Measurements from ENCODE around the gene LLGL2. TPM values are rescaled to one million over a fixed set of nuclear protein-coding genes. Genes with fewer than 3 reads are reported as not detected.

The LLGL2 gene
- total RNA-seq, 2 donors from 2014 or later: 113 to 251 TPM

GRCh38 chr17:75488693-75489510 is 36.6 kb upstream of the LLGL2 start:
- DNase-seq (peak in 1 of 4 donors; percentile 4), ATAC-seq (no peak)
- peaks cover 0 to 10% of the 10 kb centered on the region in 2 donors for H3K36me3 ChIP-seq (replicated peaks in 1 of 2; ENCODE audit: insufficient read depth in 1 of 2, low read depth in 2 of 2)
- peaks cover 12% of the 10 kb centered on the region for H3K4me1 ChIP-seq
- no peaks in the 10 kb centered on the region for H3K9me3 ChIP-seq
- no peak overlapping the region for H3K27ac ChIP-seq
- intact Hi-C loops (cut with DNase I): loop anchor here (10.0 kb wide), 1 partner anchor 64 kb away; no protein-coding TSS in a partner anchor
- TF ChIP-seq POLR2A (IDR thresholded peaks at IDR 0.05): no peak
- no peak for TF ChIP-seq CTCF (IDR thresholded peaks at IDR 0.05)
- no peaks in the 10 kb centered on the region for H3K27me3 ChIP-seq
- 81 to 89% methylated on average over 8 to 22 of the region's 24 CpGs for WGBS, 2 donors
- no peak overlapping the region for H3K4me3 ChIP-seq

DNA sequence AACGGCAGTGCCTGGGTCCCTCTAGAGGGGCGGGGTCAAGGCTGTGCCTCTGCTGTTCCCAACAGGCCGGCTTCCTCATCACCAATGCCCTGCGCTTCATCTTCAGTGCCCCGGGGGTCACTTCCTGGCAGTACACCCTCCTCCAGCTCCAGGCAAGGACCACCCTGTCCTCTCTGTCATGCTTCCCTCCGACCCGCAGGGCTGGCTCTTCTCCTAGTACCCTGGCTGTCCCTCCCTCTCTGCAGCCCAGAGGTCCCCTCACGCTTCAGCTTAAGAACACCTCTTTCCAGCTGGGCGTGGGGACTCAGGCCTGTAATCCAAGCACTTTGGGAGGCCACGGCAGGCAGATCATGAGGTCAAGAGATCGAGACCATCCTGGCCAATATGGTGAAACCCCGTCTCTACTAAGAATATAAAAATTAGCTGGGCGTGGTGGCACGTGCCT is 36.0 kb upstream of the LLGL2 start:
- 77 to 84% methylated on average over 10 to 14 of the region's 14 CpGs for WGBS, 2 donors
- intact Hi-C loops (cut with DNase I): loop anchor here (10.0 kb wide), 1 partner anchor 65 kb away; no protein-coding TSS in a partner anchor
- Histone ChIP-seq H3K4me1 (peaks cover 12% of the 10 kb centered on the region), H3K4me3 (no peak overlapping the region), H3K27ac (peak overlapping the region in 3 of 4 donors; percentile 6 to 72 (median 46)), H3K36me3 (replicated peaks in 1 of 2; ENCODE audit: insufficient read depth in 1 of 2, low read depth in 2 of 2) (peaks cover 0 to 11% of the 10 kb centered on the region in 2 donors), H3K9me3 (no peaks in the 10 kb centered on the region), H3K27me3 (no peaks in the 10 kb centered on the region)
- no peak for ATAC-seq
- TF ChIP-seq POLR2A (IDR thresholded peaks at IDR 0.05): no peak
- no peak for DNase-seq

- intact Hi-C loops (cut with DNase I): no loop called here
Observed at GRCh38 chr17:75490173-75490743, 35.2 kb upstream of the LLGL2 start.

DNA sequence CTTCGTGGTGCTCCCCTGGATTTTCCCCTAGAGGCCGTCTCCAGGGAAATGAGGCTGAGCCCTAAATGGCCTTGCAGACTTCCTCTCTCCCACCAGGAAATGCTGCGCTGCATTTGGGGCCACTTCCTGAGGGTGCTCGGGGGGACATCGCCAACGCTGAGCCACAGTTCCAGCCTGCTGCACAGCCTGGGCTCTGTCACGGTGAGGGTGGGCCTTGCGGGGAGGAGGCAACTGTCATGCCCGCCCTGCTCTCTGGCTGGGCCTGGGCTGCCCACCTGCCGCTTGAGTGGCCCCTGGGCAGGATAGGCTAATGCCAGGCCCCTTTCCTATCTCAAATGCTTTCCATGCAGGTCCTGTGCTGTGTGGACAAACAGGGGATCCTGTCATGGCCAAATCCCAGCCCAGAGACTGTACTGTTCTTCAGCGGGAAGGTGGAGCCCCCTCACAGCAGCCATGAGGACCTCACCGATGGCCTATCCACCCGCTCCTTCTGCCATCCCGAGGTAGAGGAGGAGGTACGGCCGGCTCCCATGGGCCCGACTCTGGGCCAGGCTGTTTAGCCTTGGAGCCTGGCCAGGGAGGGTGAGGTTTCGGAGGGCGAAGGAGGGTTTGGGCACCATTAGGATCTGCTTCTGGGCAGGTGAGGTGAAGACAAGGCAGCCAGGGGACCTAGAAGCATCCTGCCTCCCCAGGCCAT is 34.4 kb upstream of the LLGL2 start:
- ATAC-seq (no peak), DNase-seq (no peak)
- H3K27ac ChIP-seq: peak overlapping the region; percentile 44 to 72 (median 56)
- TF ChIP-seq CTCF (IDR thresholded peaks at IDR 0.05): no peak
- TF ChIP-seq POLR2A (IDR thresholded peaks at IDR 0.05): no peak
- H3K36me3 ChIP-seq (replicated peaks in 1 of 2; ENCODE audit: insufficient read depth in 1 of 2, low read depth in 2 of 2): peaks cover 0 to 13% of the 10 kb centered on the region in 2 donors
- H3K4me3 ChIP-seq: no peak overlapping the region
- H3K27me3 ChIP-seq: no peaks in the 10 kb centered on the region
- intact Hi-C loops (cut with DNase I): no loop called here
- no peaks in the 10 kb centered on the region for H3K9me3 ChIP-seq
- 80 to 82% methylated on average over 3 to 19 of the region's 19 CpGs for WGBS, 2 donors
- H3K4me1 ChIP-seq: peaks cover 12% of the 10 kb centered on the region

More at GRCh38 chr17:75490173-75490743, 35.2 kb upstream of the LLGL2 start:
- peak; percentile 45 for ATAC-seq
- H3K4me1 ChIP-seq: peaks cover 12% of the 10 kb centered on the region
- H3K9me3 ChIP-seq: no peaks in the 10 kb centered on the region
- 45 to 100% methylated on average over 1 to 14 of the region's 14 CpGs for WGBS, 2 donors
- DNase-seq: peak in 3 of 4 donors; percentile 59 to 84 (median 75)
- H3K27me3 ChIP-seq: no peaks in the 10 kb centered on the region
- H3K36me3 ChIP-seq (replicated peaks in 1 of 2; ENCODE audit: insufficient read depth in 1 of 2, low read depth in 2 of 2): peaks cover 0 to 13% of the 10 kb centered on the region in 2 donors
- peak overlapping the region; percentile 44 to 72 (median 56) for H3K27ac ChIP-seq
- TF ChIP-seq CTCF (IDR thresholded peaks at IDR 0.05) (peak in 2 of 7 experiments; percentile 3 to 5), POLR2A (IDR thresholded peaks at IDR 0.05) (no peak)
- H3K4me3 ChIP-seq: no peak overlapping the region

DNA sequence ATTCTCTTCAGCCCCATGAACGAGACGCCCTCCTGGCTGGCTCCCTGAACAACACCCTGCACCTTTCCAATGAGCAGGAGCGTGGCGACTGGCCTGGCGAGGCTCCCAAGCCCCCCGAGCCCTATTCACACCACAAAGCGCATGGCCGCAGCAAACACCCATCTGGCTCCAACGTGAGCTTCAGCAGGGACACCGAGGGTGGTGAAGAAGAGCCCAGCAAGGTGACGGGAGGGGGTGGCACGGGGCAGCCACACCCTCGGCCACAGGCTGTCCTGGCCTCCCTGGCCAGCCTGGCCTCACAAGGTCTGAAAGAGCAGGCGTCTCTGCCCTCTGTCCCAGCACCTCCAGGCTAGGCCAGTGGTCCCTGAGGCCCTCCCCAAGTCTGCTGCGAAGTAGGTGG is 33.8 kb upstream of the LLGL2 start:
- Histone ChIP-seq H3K27me3 (no peaks in the 10 kb centered on the region), H3K4me3 (no peak overlapping the region), H3K9me3 (no peaks in the 10 kb centered on the region), H3K27ac (no peak overlapping the region), H3K36me3 (replicated peaks in 1 of 2; ENCODE audit: insufficient read depth in 1 of 2, low read depth in 2 of 2) (peaks cover 0 to 13% of the 10 kb centered on the region in 2 donors), H3K4me1 (peaks cover 12% of the 10 kb centered on the region)
- no peak for ATAC-seq
- DNase-seq: no peak
- intact Hi-C loops (cut with DNase I): no loop called here
- WGBS, 2 donors: 75 to 96% methylated on average over 3 to 15 of the region's 15 CpGs
- TF ChIP-seq CTCF (IDR thresholded peaks at IDR 0.05) (no peak), POLR2A (IDR thresholded peaks at IDR 0.05) (no peak)
